ENCODE measurements around the gene SLC51A.

DNA sequence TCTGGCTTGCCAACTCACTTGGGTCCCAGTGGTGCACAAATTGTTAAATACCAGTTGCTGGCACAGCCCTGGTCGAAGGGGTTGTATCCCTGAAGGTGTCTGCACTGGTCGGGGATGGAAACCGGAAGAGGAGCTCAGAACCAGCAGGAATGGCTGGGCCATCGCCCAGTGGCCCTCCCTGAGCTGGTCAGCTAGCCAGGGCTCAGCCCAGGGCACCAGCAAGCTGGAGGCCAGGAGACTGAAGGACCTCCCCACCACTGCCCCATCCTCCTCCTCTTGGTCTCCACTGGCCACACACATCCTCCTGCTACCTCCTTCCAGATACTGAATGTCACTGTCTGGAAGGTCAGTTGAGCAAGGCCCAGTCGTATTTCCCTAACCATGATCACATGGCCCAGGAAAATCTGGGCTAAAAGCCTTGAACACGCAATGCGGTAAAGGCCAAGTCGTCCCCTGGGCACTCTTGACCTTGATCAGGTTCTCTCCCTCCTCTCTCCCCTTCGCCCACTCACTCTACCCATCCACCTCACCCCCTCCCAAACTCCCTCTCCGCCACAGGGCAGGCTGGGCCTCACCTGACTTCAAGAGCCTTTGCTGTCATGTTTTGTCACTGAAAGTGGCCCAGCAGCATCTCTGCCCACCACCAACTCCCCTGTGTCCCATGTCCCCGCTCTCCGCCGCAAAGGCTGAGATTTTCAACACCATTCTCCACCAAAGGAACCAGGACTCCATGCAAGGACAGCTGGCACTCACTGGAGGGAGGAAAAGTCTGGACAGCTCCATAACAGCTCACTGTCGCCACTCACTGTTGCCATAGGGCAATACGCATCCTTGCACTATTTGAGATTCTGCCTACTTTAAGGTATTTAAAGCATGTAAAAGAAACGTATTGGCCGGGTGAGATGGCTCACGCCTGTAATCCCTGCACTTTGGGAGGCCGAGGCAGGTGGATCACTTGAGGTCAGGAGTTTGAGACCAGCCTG, 17.3 kb upstream of the SLC51A start:
- no peak for TF ChIP-seq POLR2AphosphoS5 (IDR thresholded peaks at IDR 0.05; ENCODE audit: low read depth, low read length)
- no peak for TF ChIP-seq POLR2A (IDR thresholded peaks at IDR 0.05; ENCODE audit: low read depth, low read length)
